Activated CD8-positive, alpha-beta T cell treated with anti-CD3 and anti-CD28 coated beads for 36 hours (primary cell): ENCODE measurements around the gene SLC35F2. TPM values are rescaled to one million over a fixed set of nuclear protein-coding genes. Genes with fewer than 3 reads are reported as not detected.
A peak's percentile ranks its signal among the peaks of the same experiment; 100 is the strongest.
"Not testable (repeated sequence)": the region's sequence is repeated elsewhere in the genome, so short reads cannot be mapped to it uniquely, and the experiment has no call there.

Experiments
- ATAC-seq: fragments of 200-7000 bp; cut with Tn5 transposase; one replicate; pipeline ENCODE4 v1.10.0; 2021; ENCODE audit warnings: mild to moderate bottlenecking, moderate library complexity
- CTCF ChIA-PET: fragments of 350-600 bp; sonication (Branson Sonifier 250); formaldehyde crosslinking; loops from one replicate; lab custom pipeline; 2021; ENCODE audit warnings: antibody characterized with exemption; lab: Charles Lee
- POLR2A ChIA-PET: fragments of 350-600 bp; sonication (Branson Sonifier 250); formaldehyde crosslinking; loops from one replicate; lab custom pipeline; 2021; ENCODE audit warnings: antibody characterized with exemption; lab: Charles Lee
- DNase-seq: peaks from one replicate; pipeline ENCODE4 v3.0.0-alpha.2; 2020
- H3K27ac Mint-ChIP-seq: one replicate; pipeline ENCODE4 v1.8.0; 2021; ENCODE audit warnings: mild to moderate bottlenecking, mixed read lengths
- H3K27me3 Mint-ChIP-seq: one replicate; pipeline ENCODE4 v1.8.0; 2021; ENCODE audit warnings: mixed read lengths
- H3K36me3 Mint-ChIP-seq: one replicate; pipeline ENCODE4 v1.8.0; 2021; ENCODE audit warnings: low read depth, mixed read lengths
- H3K4me1 Mint-ChIP-seq: one replicate; pipeline ENCODE4 v1.8.0; 2021; ENCODE audit warnings: low read depth, mixed read lengths
- H3K4me3 Mint-ChIP-seq: one replicate; pipeline ENCODE4 v1.8.0; 2021; ENCODE audit warnings: mild to moderate bottlenecking, moderate library complexity, mixed read lengths
- H3K9me3 Mint-ChIP-seq: one replicate; pipeline ENCODE4 v1.8.0; 2021; ENCODE audit warnings: mixed read lengths
- intact Hi-C: fragments of 100-400 bp; cut with micrococcal nuclease; formaldehyde crosslinking; loops from one replicate; pipeline ENCODE4 v1.10.0; 2022
- total RNA-seq, 2 experiments: library from RNA; stranded (reverse); gene quantifications; one replicate each; pipeline ENCODE4 v1.2.3, GENCODE V29; 2021
- TF ChIP-seq, protein P1 (sequence below): fragments of 200-600 bp; IDR thresholded peaks from one replicate; pipeline ENCODE4 v1.8.0; 2022; ENCODE audit warnings: antibody characterized with exemption, mild to moderate bottlenecking

The SLC35F2 gene
- total RNA-seq, 2 experiments from 2014 or later, result 26.8 to 28.1 TPM

GRCh38 chr11:107842412-107843100, 16.0 kb downstream of the SLC35F2 start:
- Mint-ChIP-seq H3K4me1 (peaks cover 59% of the 10 kb centered on the region), H3K27ac (peak overlapping the region; percentile 68), H3K27me3 (no peaks in the 10 kb centered on the region), H3K9me3 (no peaks in the 10 kb centered on the region), H3K4me3 (no peak overlapping the region), H3K36me3 (peaks cover 24% of the 10 kb centered on the region)
- intact Hi-C loops, result no loop called here
- ChIA-PET CTCF (no interaction called here), POLR2A (interaction anchor here (1.0 to 1.7 kb wide), 2 partner anchors 11 to 17 kb away, joined by 3 to 6 read pairs; no protein-coding TSS in a partner anchor)
- no peak for ATAC-seq
- TF ChIP-seq, protein P1, sequence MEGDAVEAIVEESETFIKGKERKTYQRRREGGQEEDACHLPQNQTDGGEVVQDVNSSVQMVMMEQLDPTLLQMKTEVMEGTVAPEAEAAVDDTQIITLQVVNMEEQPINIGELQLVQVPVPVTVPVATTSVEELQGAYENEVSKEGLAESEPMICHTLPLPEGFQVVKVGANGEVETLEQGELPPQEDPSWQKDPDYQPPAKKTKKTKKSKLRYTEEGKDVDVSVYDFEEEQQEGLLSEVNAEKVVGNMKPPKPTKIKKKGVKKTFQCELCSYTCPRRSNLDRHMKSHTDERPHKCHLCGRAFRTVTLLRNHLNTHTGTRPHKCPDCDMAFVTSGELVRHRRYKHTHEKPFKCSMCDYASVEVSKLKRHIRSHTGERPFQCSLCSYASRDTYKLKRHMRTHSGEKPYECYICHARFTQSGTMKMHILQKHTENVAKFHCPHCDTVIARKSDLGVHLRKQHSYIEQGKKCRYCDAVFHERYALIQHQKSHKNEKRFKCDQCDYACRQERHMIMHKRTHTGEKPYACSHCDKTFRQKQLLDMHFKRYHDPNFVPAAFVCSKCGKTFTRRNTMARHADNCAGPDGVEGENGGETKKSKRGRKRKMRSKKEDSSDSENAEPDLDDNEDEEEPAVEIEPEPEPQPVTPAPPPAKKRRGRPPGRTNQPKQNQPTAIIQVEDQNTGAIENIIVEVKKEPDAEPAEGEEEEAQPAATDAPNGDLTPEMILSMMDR, result no peak
- DNase-seq, result no peak

- H3K9me3 Mint-ChIP-seq, result no peaks in the 10 kb centered on the region
- no peak for DNase-seq
- H3K27me3 Mint-ChIP-seq, result no peaks in the 10 kb centered on the region
- TF ChIP-seq, protein P1, result no peak
- peak overlapping the region; percentile 56 for H3K4me3 Mint-ChIP-seq
- CTCF ChIA-PET, result interaction anchor here (1.7 kb wide), 1 partner anchor 169 kb away, joined by 7 read pairs; the partner anchor contains the start of gene CUL5
- H3K4me1 Mint-ChIP-seq, result peaks cover 67% of the 10 kb centered on the region
- peaks cover 20% of the 10 kb centered on the region for H3K36me3 Mint-ChIP-seq
- H3K27ac Mint-ChIP-seq, result peak overlapping the region; percentile 99
- POLR2A ChIA-PET, result interaction anchor here (0.9 to 1.0 kb wide), 2 partner anchors 13 to 18 kb away, joined by 3 read pairs; partner anchors contain the start of gene SLC35F2
- ATAC-seq, result peak; percentile 4
- intact Hi-C loops, result no loop called here
Observed at GRCh38 chr11:107840129-107840484, 18.5 kb downstream of the SLC35F2 start.

- H3K27ac Mint-ChIP-seq, result peak overlapping the region; percentile 68
- peaks cover 61% of the 10 kb centered on the region for H3K4me1 Mint-ChIP-seq
Observed at GRCh38 chr11:107836851-107837250, 21.7 kb downstream of the SLC35F2 start.

DNA sequence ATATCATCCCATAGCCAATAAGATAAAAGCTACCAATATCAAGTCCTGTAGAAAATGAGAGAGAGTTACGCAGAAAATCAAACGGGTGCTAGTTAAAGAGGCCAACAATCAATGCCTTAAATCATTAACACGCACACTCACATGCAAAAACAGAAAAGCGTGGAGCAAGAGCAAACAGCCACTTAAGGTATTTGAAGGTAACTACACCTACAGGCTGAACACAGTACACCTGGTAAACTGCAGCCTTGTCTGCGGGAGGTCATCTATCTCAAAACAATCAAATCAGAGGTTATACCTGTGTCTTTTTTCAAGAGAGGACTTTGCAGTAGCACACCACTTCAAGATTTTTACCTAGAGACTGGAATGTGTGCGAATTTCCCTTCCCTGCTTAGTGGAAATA, 23.6 kb downstream of the SLC35F2 start:
- DNase-seq (no peak), ATAC-seq (no peak)
- H3K36me3 Mint-ChIP-seq, result peaks cover 9% of the 10 kb centered on the region
- H3K27me3 Mint-ChIP-seq, result no peaks in the 10 kb centered on the region
- ChIA-PET CTCF (interaction anchor here (1.3 kb wide), 1 partner anchor 11 kb away, joined by 3 read pairs; no protein-coding TSS in a partner anchor), POLR2A (no interaction called here)
- H3K9me3 Mint-ChIP-seq, result no peaks in the 10 kb centered on the region
- TF ChIP-seq, protein P1, result no peak
- no peak overlapping the region for H3K4me3 Mint-ChIP-seq
- no peak overlapping the region for H3K27ac Mint-ChIP-seq
- intact Hi-C loops, result no loop called here
- peaks cover 45% of the 10 kb centered on the region for H3K4me1 Mint-ChIP-seq

More at GRCh38 chr11:107836851-107837250, 21.7 kb downstream of the SLC35F2 start:
- no peak for DNase-seq
- intact Hi-C loops, result no loop called here
- no peak for ATAC-seq
- H3K4me3 Mint-ChIP-seq, result no peak overlapping the region
- no peaks in the 10 kb centered on the region for H3K27me3 Mint-ChIP-seq
- no peaks in the 10 kb centered on the region for H3K9me3 Mint-ChIP-seq
- TF ChIP-seq, protein P1, result no peak
- H3K36me3 Mint-ChIP-seq, result peaks cover 9% of the 10 kb centered on the region
- ChIA-PET POLR2A (interaction anchor here (1.1 kb wide), 1 partner anchor 22 kb away, joined by 4 read pairs; the partner anchor contains the start of gene SLC35F2), CTCF (no interaction called here)

- CTCF ChIA-PET, H3K9me3 Mint-ChIP-seq, H3K36me3 Mint-ChIP-seq, H3K27me3 Mint-ChIP-seq, DNase-seq, ATAC-seq, H3K4me3 Mint-ChIP-seq, intact Hi-C loops, POLR2A ChIA-PET, H3K27ac Mint-ChIP-seq: not testable (repeated sequence)
- peaks cover 38% of the 10 kb centered on the region for H3K4me1 Mint-ChIP-seq
Observed at GRCh38 chr11:107833926-107834325, 24.7 kb downstream of the SLC35F2 start.
